DOHH2 (cell line): ENCODE measurements around the gene ZNRF1.

Experiments used
- H3F3A ChIP-seq: fragments of 200-600 bp; sonication (generic), shearing (Covaris generic); 2 replicates; pipeline ENCODE4 v1.6.0; 2016; ENCODE audit warnings: antibody characterized with exemption, mild to moderate bottlenecking; ENCODE audit not compliant: control insufficient read depth, insufficient read depth
- H3K27ac ChIP-seq: fragments of 200-600 bp; sonication (generic); 2 replicates; pipeline ENCODE4 v1.5.1; 2014; ENCODE audit warnings: low read depth, mild to moderate bottlenecking, low read length, moderate library complexity
- H3K27me3 ChIP-seq: fragments of 200-600 bp; sonication (generic); 2 replicates; pipeline ENCODE4 v1.6.1; 2014; ENCODE audit warnings: mild to moderate bottlenecking, low read length, mixed read lengths; ENCODE audit not compliant: control insufficient read depth
- H3K36me3 ChIP-seq: fragments of 200-600 bp; sonication (generic); 2 replicates; pipeline ENCODE4 v1.6.1; 2014; ENCODE audit warnings: mild to moderate bottlenecking, low read length, moderate library complexity, mixed read lengths; ENCODE audit not compliant: control insufficient read depth
- H3K4me1 ChIP-seq: fragments of 200-600 bp; sonication (generic); 2 replicates; pipeline ENCODE4 v1.6.1; 2014; ENCODE audit warnings: mild to moderate bottlenecking, low read length, mixed read lengths; ENCODE audit not compliant: control insufficient read depth
- H3K4me2 ChIP-seq: fragments of 200-600 bp; sonication (generic); 2 replicates; pipeline ENCODE4 v1.6.0; 2014; ENCODE audit warnings: mild to moderate bottlenecking, low read length, moderate library complexity
- H3K4me3 ChIP-seq: fragments of 200-600 bp; sonication (generic); 2 replicates; pipeline ENCODE4 v1.5.1; 2014; ENCODE audit warnings: mild to moderate bottlenecking, low read length, mixed read lengths
- H3K79me2 ChIP-seq: fragments of 200-600 bp; sonication (generic); 2 replicates; pipeline ENCODE4 v1.6.1; 2014; ENCODE audit warnings: mild to moderate bottlenecking, low read length, mixed read lengths; ENCODE audit not compliant: control insufficient read depth
- H3K9me2 ChIP-seq: fragments of 200-600 bp; sonication (generic); replicated peaks from 2 replicates; pipeline ENCODE4 v1.6.1; 2014; ENCODE audit warnings: mild to moderate bottlenecking, low read length, mixed read lengths; ENCODE audit not compliant: control insufficient read depth
- H3K9me3 ChIP-seq: fragments of 200-600 bp; sonication (generic); 2 replicates; pipeline ENCODE4 v1.6.1; 2014; ENCODE audit warnings: antibody characterized with exemption, low read length, mixed read lengths; ENCODE audit not compliant: control insufficient read depth, insufficient read depth
- H4K20me1 ChIP-seq: fragments of 200-600 bp; sonication (generic); 2 replicates; pipeline ENCODE4 v1.6.0; 2014; ENCODE audit warnings: low read depth, mild to moderate bottlenecking, antibody characterized with exemption, low read length, moderate library complexity; ENCODE audit not compliant: control insufficient read depth, insufficient read depth
- CTCF ChIP-seq: fragments of 200-600 bp; sonication (generic); IDR thresholded peaks from one replicate; pipeline ENCODE4 v1.5.1; 2014; ENCODE audit warnings: antibody characterized with exemption, mild to moderate bottlenecking, low read depth, low read length; ENCODE audit not compliant: poor library complexity, severe bottlenecking
- EZH2phosphoT487 ChIP-seq: fragments of 200-600 bp; sonication (generic); IDR thresholded peaks from 2 replicates; pipeline ENCODE4 v1.6.1; 2017; ENCODE audit warnings: borderline replicate concordance, mild to moderate bottlenecking, antibody characterized with exemption, low read length, moderate library complexity, mixed read lengths

Gene ZNRF1

GRCh38 chr16:75101635-75102034, 102.8 kb downstream of the ZNRF1 start:
- Histone ChIP-seq H3K79me2 (no peaks in the 10 kb centered on the region), H3K4me2 (no peak overlapping the region), H3K36me3 (no peaks in the 10 kb centered on the region), H3K9me2 (no peaks in the 10 kb centered on the region), H3K4me3 (no peak overlapping the region), H3K27me3 (no peaks in the 10 kb centered on the region), H3K27ac (no peak overlapping the region), H3K9me3 (no peaks in the 10 kb centered on the region), H4K20me1 (no peaks in the 10 kb centered on the region), H3K4me1 (peaks cover 24% of the 10 kb centered on the region), H3F3A (no peaks in the 10 kb centered on the region)
- TF ChIP-seq EZH2phosphoT487, result no peak
- TF ChIP-seq CTCF, result no peak

GRCh38 chr16:75102595-75102994, 103.8 kb downstream of the ZNRF1 start:
- Histone ChIP-seq H3K4me3 (no peak overlapping the region), H3K36me3 (no peaks in the 10 kb centered on the region), H3K4me2 (no peak overlapping the region)

GRCh38 chr16:75103994-75104393, 105.2 kb downstream of the ZNRF1 start:
- no peaks in the 10 kb centered on the region for H4K20me1 ChIP-seq
- H3K4me2 ChIP-seq, result no peak overlapping the region
- H3F3A ChIP-seq, result peaks cover 4% of the 10 kb centered on the region; the same call in 1 of the 2 replicates
- no peak overlapping the region for H3K4me3 ChIP-seq
- no peaks in the 10 kb centered on the region for H3K9me3 ChIP-seq
- H3K4me1 ChIP-seq, result peaks cover 30% of the 10 kb centered on the region
- TF ChIP-seq EZH2phosphoT487 (no peak), CTCF (no peak)
- H3K27me3 ChIP-seq, result no peaks in the 10 kb centered on the region
- no peak overlapping the region for H3K27ac ChIP-seq
- no peaks in the 10 kb centered on the region for H3K36me3 ChIP-seq
- no peaks in the 10 kb centered on the region for H3K9me2 ChIP-seq
- H3K79me2 ChIP-seq, result no peaks in the 10 kb centered on the region

More at GRCh38 chr16:75102595-75102994, 103.8 kb downstream of the ZNRF1 start:
- Histone ChIP-seq H3F3A (no peaks in the 10 kb centered on the region), H3K9me2 (no peaks in the 10 kb centered on the region), H3K79me2 (no peaks in the 10 kb centered on the region), H3K4me1 (peaks cover 26% of the 10 kb centered on the region), H3K27me3 (no peaks in the 10 kb centered on the region), H4K20me1 (no peaks in the 10 kb centered on the region), H3K27ac (no peak overlapping the region), H3K9me3 (no peaks in the 10 kb centered on the region)
- TF ChIP-seq CTCF (no peak), EZH2phosphoT487 (no peak)
